ENCODE data around the gene PPP2R2C.

- TF ChIP-seq, protein P1, sequence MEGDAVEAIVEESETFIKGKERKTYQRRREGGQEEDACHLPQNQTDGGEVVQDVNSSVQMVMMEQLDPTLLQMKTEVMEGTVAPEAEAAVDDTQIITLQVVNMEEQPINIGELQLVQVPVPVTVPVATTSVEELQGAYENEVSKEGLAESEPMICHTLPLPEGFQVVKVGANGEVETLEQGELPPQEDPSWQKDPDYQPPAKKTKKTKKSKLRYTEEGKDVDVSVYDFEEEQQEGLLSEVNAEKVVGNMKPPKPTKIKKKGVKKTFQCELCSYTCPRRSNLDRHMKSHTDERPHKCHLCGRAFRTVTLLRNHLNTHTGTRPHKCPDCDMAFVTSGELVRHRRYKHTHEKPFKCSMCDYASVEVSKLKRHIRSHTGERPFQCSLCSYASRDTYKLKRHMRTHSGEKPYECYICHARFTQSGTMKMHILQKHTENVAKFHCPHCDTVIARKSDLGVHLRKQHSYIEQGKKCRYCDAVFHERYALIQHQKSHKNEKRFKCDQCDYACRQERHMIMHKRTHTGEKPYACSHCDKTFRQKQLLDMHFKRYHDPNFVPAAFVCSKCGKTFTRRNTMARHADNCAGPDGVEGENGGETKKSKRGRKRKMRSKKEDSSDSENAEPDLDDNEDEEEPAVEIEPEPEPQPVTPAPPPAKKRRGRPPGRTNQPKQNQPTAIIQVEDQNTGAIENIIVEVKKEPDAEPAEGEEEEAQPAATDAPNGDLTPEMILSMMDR (conservative IDR thresholded peaks at IDR 0.05; ENCODE audit: low read length) = 0 out of 2 replicates have a peak, but pooled peaks have one; percentile 17
- no peak for TF ChIP-seq EZH2phosphoT487 (IDR thresholded peaks at IDR 0.05; ENCODE audit: borderline replicate concordance)
Measured at GRCh38 chr4:6427439-6428090, 44.8 kb downstream of the PPP2R2C start.
